A673 (cell line): ENCODE measurements around the gene FNDC3B. TPM values are rescaled to one million over a fixed set of nuclear protein-coding genes. Genes with fewer than 3 reads are reported as not detected.

Experiments used
- BruUV-seq: library from RNA; stranded (reverse); fragments of 400-500 nt; replicated peaks from 2 replicates; lab custom pipeline; 2021; lab: Mats Ljungman, UMichigan
- CTCF ChIA-PET: fragments of 300-600 bp; sonication (Branson Sonifier 250); formaldehyde crosslinking; loops from one replicate; lab custom pipeline; 2022; ENCODE audit warnings: antibody characterized with exemption; lab: Charles Lee
- POLR2A ChIA-PET: fragments of 300-600 bp; sonication (Branson Sonifier 250); formaldehyde crosslinking; loops from one replicate; lab custom pipeline; 2022; ENCODE audit warnings: antibody characterized with exemption; ENCODE audit not compliant: low non-redundant PET; lab: Charles Lee
- DNase-seq: peaks from one replicate; pipeline ENCODE4 v3.0.0-alpha.2; 2015; ENCODE audit warnings: low spot score
- H3K27ac ChIP-seq: fragments of 200-600 bp; sonication (generic); 2 replicates; pipeline ENCODE4 v1.5.1; 2016; ENCODE audit warnings: mixed run types, low read depth, mild to moderate bottlenecking, mixed read lengths, antibody characterized with exemption, low read length; ENCODE audit not compliant: poor library complexity, severe bottlenecking
- H3K27me3 ChIP-seq: fragments of 200-600 bp; sonication (generic); replicated peaks from 2 replicates; pipeline ENCODE4 v1.6.1; 2017; ENCODE audit warnings: mixed run types, low read depth, mild to moderate bottlenecking, mixed read lengths, antibody characterized with exemption, low read length; ENCODE audit not compliant: insufficient read depth, poor library complexity
- H3K36me3 ChIP-seq: fragments of 200-600 bp; sonication (generic); 2 replicates; pipeline ENCODE4 v1.6.1; 2016; ENCODE audit warnings: mixed run types, mild to moderate bottlenecking, mixed read lengths, antibody characterized with exemption, low read length; ENCODE audit not compliant: insufficient read depth, poor library complexity, severe bottlenecking
- H3K4me1 ChIP-seq: fragments of 200-600 bp; sonication (generic); 2 replicates; pipeline ENCODE4 v1.6.1; 2017; ENCODE audit warnings: mixed run types, mild to moderate bottlenecking, mixed read lengths, antibody characterized with exemption, low read length; ENCODE audit not compliant: insufficient read depth, poor library complexity, severe bottlenecking
- H3K4me3 ChIP-seq: fragments of 200-600 bp; sonication (generic); 2 replicates; pipeline ENCODE4 v1.5.1; 2016; ENCODE audit warnings: low read depth, mixed run types, mild to moderate bottlenecking, mixed read lengths, low read length; ENCODE audit not compliant: poor library complexity, severe bottlenecking
- H3K9me3 ChIP-seq: fragments of 200-600 bp; sonication (generic); 2 replicates; pipeline ENCODE4 v1.6.1; 2016; ENCODE audit warnings: mixed run types, low read depth, mild to moderate bottlenecking, mixed read lengths, antibody characterized with exemption, low read length; ENCODE audit not compliant: poor library complexity, severe bottlenecking
- CTCF ChIP-seq: fragments of 300-800, 200-600 bp; sonication (generic); conservative IDR thresholded peaks from 2 replicates; pipeline ENCODE4 v1.5.1; 2017; ENCODE audit warnings: low read depth, mild to moderate bottlenecking, antibody characterized with exemption, low read length, moderate library complexity, mixed read lengths
- EZH2 ChIP-seq: fragments of 200-600 bp; sonication (generic); IDR thresholded peaks from 2 replicates; pipeline ENCODE4 v1.6.1; 2017; ENCODE audit warnings: borderline replicate concordance, low read depth, mild to moderate bottlenecking, mixed read lengths, antibody characterized with exemption, low read length; ENCODE audit not compliant: poor library complexity, severe bottlenecking
- intact Hi-C: fragments of 100-400 bp; cut with micrococcal nuclease; formaldehyde crosslinking; loops from one replicate; pipeline ENCODE4 v1.10.0; 2022; ENCODE audit not compliant: unreplicated experiment
- total RNA-seq: library from RNA; stranded (reverse); gene quantifications from 2 replicates; pipeline ENCODE4 v1.2.3, GENCODE V29; 2021

FNDC3B gene
- total RNA-seq, 1 experiment from 2014 or later = 50.8 TPM

GRCh38 chr3:172043233-172043632 lies 3.9 kb downstream of the FNDC3B start:
- Histone ChIP-seq H3K27me3 (no peaks in the 10 kb centered on the region), H3K4me3 (no peak overlapping the region), H3K9me3 (no peaks in the 10 kb centered on the region), H3K27ac (no peak overlapping the region), H3K36me3 (no peaks in the 10 kb centered on the region), H3K4me1 (peaks cover 18% of the 10 kb centered on the region)
- no TSS peak for BruUV-seq
- CTCF ChIA-PET = no interaction called here
- no peak for DNase-seq
- intact Hi-C loops = no loop called here
- TF ChIP-seq EZH2 = no peak
- TF ChIP-seq CTCF = no peak
- POLR2A ChIA-PET = no interaction called here

GRCh38 chr3:172043766-172044165 lies 4.4 kb downstream of the FNDC3B start:
- no peak overlapping the region for H3K27ac ChIP-seq
- peaks cover 18% of the 10 kb centered on the region for H3K4me1 ChIP-seq
- POLR2A ChIA-PET = no interaction called here
- no TSS peak for BruUV-seq
- CTCF ChIA-PET = no interaction called here
- DNase-seq = no peak
- no peaks in the 10 kb centered on the region for H3K9me3 ChIP-seq
- no peaks in the 10 kb centered on the region for H3K27me3 ChIP-seq
- intact Hi-C loops = no loop called here
- H3K36me3 ChIP-seq = no peaks in the 10 kb centered on the region
- no peak overlapping the region for H3K4me3 ChIP-seq
- TF ChIP-seq CTCF (no peak), EZH2 (no peak)

GRCh38 chr3:172044833-172045585 lies 5.6 kb downstream of the FNDC3B start:
- Histone ChIP-seq H3K36me3 (no peaks in the 10 kb centered on the region), H3K4me3 (no peak overlapping the region), H3K4me1 (peaks cover 18% of the 10 kb centered on the region), H3K9me3 (no peaks in the 10 kb centered on the region), H3K27me3 (no peaks in the 10 kb centered on the region), H3K27ac (no peak overlapping the region)
- ChIA-PET POLR2A (no interaction called here), CTCF (no interaction called here)
- DNase-seq = no peak
- intact Hi-C loops = no loop called here
- no TSS peak for BruUV-seq
- TF ChIP-seq CTCF (no peak), EZH2 (no peak)
